ENCODE measurements around the gene COBLL1.

- TF ChIP-seq REST (tag by site-specific recombination; IDR thresholded peaks at IDR 0.05) = no peak
- TF ChIP-seq CTCF (tag by site-specific recombination; IDR thresholded peaks at IDR 0.05) = no peak
- no peak for TF ChIP-seq HOXC10 (CRISPR knock-in tag; IDR thresholded peaks at IDR 0.05)
- no peak for TF ChIP-seq ZNF274 (IDR thresholded peaks at IDR 0.05; ENCODE audit: low read length)
- no peak for TF ChIP-seq ZNF274 (tag by site-specific recombination; IDR thresholded peaks at IDR 0.05; ENCODE audit: borderline replicate concordance)
- no peak for TF ChIP-seq ZNF560 (tag by site-specific recombination; IDR thresholded peaks at IDR 0.05; ENCODE audit: borderline replicate concordance)
- no peak for TF ChIP-seq ELK4 (IDR thresholded peaks at IDR 0.05; ENCODE audit: borderline replicate concordance, low read depth, low read length)
- no peak for TF ChIP-seq REPIN1 (tag by site-specific recombination; IDR thresholded peaks at IDR 0.05; ENCODE audit: low read depth)
Measured at GRCh38 chr2:164852086-164852485, 10.5 kb upstream of the COBLL1 start.

All from HEK293 (cell line).